HS-5 (cell line): Measurements from ENCODE around the gene PACSIN1.
"Not testable (repeated sequence)": the region's sequence is repeated elsewhere in the genome, so short reads cannot be mapped to it uniquely, and the experiment has no call there.

Source experiments
- DNase-seq: peaks from one replicate; pipeline ENCODE4 v3.0.0-alpha.2; 2012; ENCODE audit warnings: low read depth

PACSIN1 gene

GRCh38 chr6:34459899-34460593, 5.8 kb upstream of the PACSIN1 start:
- no peak for DNase-seq

- no peak for DNase-seq
Observed at GRCh38 chr6:34460796-34461507, 4.9 kb upstream of the PACSIN1 start.

GRCh38 chr6:34462010-34462409, 3.9 kb upstream of the PACSIN1 start:
- DNase-seq = no peak

- no peak for DNase-seq
Observed at GRCh38 chr6:34462551-34462971, 3.3 kb upstream of the PACSIN1 start.

GRCh38 chr6:34463299-34463698, 2.6 kb upstream of the PACSIN1 start:
- no peak for DNase-seq

GRCh38 chr6:34463849-34464248, 2.0 kb upstream of the PACSIN1 start:
- no peak for DNase-seq

GRCh38 chr6:34466242-34467185, 638 bp downstream of the PACSIN1 start:
- DNase-seq = no peak

- DNase-seq = no peak
Observed at GRCh38 chr6:34468378-34468892, 2.6 kb downstream of the PACSIN1 start.

GRCh38 chr6:34469499-34469898, 3.6 kb downstream of the PACSIN1 start:
- DNase-seq = no peak

GRCh38 chr6:34472425-34472824, 6.5 kb downstream of the PACSIN1 start:
- DNase-seq = no peak

- no peak for DNase-seq
Observed at GRCh38 chr6:34473967-34474366, 8.1 kb downstream of the PACSIN1 start.

- DNase-seq = no peak
Observed at GRCh38 chr6:34474754-34475153, 8.9 kb downstream of the PACSIN1 start.

- DNase-seq = no peak
Observed at GRCh38 chr6:34475238-34475682, 9.4 kb downstream of the PACSIN1 start.

GRCh38 chr6:34475767-34476328, 10.0 kb downstream of the PACSIN1 start:
- no peak for DNase-seq

GRCh38 chr6:34476447-34476846, 10.6 kb downstream of the PACSIN1 start:
- no peak for DNase-seq

GRCh38 chr6:34476921-34477320, 11.0 kb downstream of the PACSIN1 start:
- no peak for DNase-seq

- DNase-seq = no peak
Observed at GRCh38 chr6:34478796-34479195, 12.9 kb downstream of the PACSIN1 start.

GRCh38 chr6:34483781-34484180, 17.9 kb downstream of the PACSIN1 start:
- not testable (repeated sequence) for DNase-seq

- DNase-seq = no peak
Observed at GRCh38 chr6:34484391-34484790, 18.5 kb downstream of the PACSIN1 start.

- no peak for DNase-seq
Observed at GRCh38 chr6:34484899-34485298, 19.0 kb downstream of the PACSIN1 start.

GRCh38 chr6:34485321-34486060, 19.6 kb downstream of the PACSIN1 start:
- no peak for DNase-seq
